NB4 (cell line): ENCODE measurements around the gene TM4SF18.

Source experiments
- DNase-seq: peaks from one replicate; pipeline ENCODE4 v3.0.0; 2010; ENCODE audit warnings: low read depth
- H3K4me3 ChIP-seq: one replicate; pipeline ENCODE4 v1.5.1; 2011; ENCODE audit warnings: mild to moderate bottlenecking, low read depth, low read length, moderate library complexity
- MYC ChIP-seq: IDR thresholded peaks from 2 replicates; pipeline ENCODE4 v1.6.1; 2011; ENCODE audit warnings: low read depth, low read length
- POLR2A ChIP-seq: IDR thresholded peaks from 2 replicates; pipeline ENCODE4 v1.6.1; 2011; ENCODE audit warnings: mild to moderate bottlenecking; ENCODE audit not compliant: insufficient read length; ENCODE audit errors: extremely low read depth
- TF ChIP-seq, protein P1 (sequence below): IDR thresholded peaks from 2 replicates; pipeline ENCODE4 v1.6.1; 2011; ENCODE audit warnings: low read depth, low read length
- TF ChIP-seq, protein P2 (sequence below): IDR thresholded peaks from one replicate; pipeline ENCODE4 v1.5.1; 2012; ENCODE audit warnings: low read depth, low read length

TM4SF18 gene

DNA sequence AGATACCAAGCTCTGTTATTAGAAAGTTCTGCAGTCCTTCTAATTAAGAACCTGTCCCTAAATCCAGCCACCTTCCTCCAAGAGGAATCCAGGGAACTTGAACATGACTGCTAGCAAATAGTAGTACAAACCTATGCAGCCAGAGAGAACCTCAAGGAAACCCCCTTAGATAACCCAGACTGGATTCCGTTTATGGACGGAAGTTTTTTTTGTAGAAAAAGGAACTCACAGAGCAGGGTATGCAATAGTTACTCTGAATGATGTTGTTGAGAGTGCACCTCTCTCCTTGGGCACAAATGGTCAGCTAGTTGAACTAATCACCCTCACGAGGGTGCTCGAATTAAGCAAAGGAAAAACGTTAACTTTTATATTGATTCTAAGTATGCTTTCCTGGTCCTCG is 40.8 kb downstream of the TM4SF18 start:
- TF ChIP-seq, protein P1, sequence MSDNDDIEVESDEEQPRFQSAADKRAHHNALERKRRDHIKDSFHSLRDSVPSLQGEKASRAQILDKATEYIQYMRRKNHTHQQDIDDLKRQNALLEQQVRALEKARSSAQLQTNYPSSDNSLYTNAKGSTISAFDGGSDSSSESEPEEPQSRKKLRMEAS = no peak
- TF ChIP-seq POLR2A = no peak
- TF ChIP-seq MYC = no peak
- TF ChIP-seq, protein P2, sequence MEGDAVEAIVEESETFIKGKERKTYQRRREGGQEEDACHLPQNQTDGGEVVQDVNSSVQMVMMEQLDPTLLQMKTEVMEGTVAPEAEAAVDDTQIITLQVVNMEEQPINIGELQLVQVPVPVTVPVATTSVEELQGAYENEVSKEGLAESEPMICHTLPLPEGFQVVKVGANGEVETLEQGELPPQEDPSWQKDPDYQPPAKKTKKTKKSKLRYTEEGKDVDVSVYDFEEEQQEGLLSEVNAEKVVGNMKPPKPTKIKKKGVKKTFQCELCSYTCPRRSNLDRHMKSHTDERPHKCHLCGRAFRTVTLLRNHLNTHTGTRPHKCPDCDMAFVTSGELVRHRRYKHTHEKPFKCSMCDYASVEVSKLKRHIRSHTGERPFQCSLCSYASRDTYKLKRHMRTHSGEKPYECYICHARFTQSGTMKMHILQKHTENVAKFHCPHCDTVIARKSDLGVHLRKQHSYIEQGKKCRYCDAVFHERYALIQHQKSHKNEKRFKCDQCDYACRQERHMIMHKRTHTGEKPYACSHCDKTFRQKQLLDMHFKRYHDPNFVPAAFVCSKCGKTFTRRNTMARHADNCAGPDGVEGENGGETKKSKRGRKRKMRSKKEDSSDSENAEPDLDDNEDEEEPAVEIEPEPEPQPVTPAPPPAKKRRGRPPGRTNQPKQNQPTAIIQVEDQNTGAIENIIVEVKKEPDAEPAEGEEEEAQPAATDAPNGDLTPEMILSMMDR = no peak

DNA sequence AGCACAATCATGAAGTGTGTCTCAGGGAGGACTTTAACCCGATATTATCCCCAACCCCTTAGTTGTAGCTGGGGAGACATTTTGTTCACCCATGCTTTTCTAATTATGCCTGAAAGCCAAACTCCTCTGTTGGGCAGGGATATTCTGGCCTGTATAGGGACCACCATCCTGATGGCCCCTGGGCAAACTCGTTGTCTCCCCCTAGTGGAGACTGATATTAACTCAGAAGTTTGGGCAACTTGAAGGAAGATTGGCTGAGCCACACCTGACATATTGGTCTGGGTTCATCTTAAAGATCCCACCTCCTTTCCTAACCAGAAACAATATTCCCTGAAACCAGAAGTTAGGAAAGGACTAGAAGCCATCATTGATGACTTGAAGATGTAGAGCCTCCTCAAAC is 42.3 kb downstream of the TM4SF18 start:
- DNase-seq = peak; percentile 49
- TF ChIP-seq, protein P2 = peak; percentile 53
- no peak for TF ChIP-seq MYC
- H3K4me3 ChIP-seq = no peak overlapping the region

More for the DNA sequence above, 40.8 kb downstream of the TM4SF18 start:
- no peak for DNase-seq
- no peak overlapping the region for H3K4me3 ChIP-seq

DNA sequence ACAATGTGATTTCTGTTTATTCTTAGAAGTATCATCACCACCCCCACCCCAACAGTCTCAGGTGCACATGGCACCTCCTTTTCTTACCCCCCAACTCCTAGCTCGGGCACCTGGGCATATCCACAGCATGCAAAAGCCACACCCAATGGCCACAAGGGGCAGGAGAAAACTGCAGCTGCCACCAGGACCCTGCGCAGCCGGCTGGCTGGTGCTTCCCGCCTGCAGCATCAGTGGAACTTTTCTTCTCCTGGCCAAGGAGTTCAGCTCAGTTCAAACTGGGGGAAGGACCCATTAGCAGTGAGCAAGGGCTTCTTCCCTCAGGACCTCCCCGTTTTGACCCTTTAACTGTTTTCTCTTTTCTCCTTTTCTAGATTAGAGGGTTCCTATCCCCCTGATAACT is 44.8 kb downstream of the TM4SF18 start:
- no peak overlapping the region for H3K4me3 ChIP-seq
- TF ChIP-seq MYC (no peak), POLR2A (no peak)
- TF ChIP-seq, protein P1 = no peak
- TF ChIP-seq, protein P2 = no peak
- no peak for DNase-seq

DNA sequence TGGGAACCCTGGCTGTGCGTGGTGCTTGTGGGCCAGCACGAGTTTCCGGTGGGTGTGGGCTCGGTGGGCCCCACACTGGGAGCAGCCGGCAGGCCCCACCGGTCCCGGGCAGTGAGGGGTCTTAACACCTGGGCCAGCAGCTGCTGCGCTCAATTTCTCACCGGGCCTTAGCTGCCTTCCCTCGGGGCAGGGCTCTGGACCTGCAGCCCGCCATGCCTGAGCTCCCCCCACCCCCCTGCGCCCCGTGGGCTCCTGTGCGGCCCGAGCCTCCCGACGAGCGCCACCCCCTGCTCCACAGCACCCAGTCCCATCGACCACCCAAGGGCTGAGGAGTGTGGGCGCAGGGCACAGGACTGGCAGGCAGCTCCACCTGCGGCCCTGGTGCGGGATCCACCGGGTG is 49.4 kb downstream of the TM4SF18 start:
- TF ChIP-seq, protein P2 = no peak
- TF ChIP-seq POLR2A = no peak
- TF ChIP-seq MYC = no peak
- TF ChIP-seq, protein P1 = no peak
- no peak overlapping the region for H3K4me3 ChIP-seq
- no peak for DNase-seq

DNA sequence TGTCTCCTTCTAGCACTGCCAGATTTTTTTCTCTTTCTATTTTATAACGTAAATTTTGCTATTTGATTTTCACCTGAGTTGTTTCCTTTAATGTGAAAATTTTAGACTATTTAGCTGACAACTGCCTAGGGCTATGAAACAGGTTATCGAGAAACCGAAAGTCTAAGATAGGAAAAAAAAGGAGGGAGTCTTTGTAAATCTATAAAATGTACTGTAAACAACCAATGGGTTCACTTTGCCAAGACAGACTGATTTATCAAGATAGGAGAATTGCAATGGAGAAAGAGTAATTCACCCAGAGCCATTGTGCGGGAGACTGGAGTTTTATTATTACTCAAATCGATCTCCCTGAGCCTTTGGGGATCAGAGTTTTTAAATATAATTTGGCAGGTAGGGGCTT is 50.0 kb downstream of the TM4SF18 start:
- no peak overlapping the region for H3K4me3 ChIP-seq
- no peak for DNase-seq
- TF ChIP-seq, protein P2 = no peak
- TF ChIP-seq, protein P1 = no peak
- no peak for TF ChIP-seq POLR2A
- TF ChIP-seq MYC = no peak

DNA sequence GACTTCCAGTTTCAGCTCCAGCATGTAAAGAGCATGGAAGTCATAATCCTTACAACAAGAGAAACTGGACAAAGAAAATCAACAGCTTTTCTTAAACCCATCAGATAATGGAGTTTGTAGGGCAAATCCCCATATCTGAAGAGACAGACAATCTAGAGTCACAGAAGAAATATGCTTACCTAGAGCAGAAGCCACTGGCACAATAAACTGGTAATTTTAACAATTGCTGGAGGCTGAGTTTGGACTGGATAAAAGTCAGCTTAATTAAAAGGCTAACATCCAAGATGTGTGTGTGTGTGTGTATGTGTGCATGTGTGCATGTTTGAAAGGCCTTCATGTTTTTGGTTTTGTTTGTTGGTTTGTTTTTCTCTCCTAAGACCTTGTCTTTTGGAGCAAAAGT is 50.6 kb downstream of the TM4SF18 start:
- DNase-seq = no peak
- TF ChIP-seq MYC (no peak), POLR2A (no peak)
- TF ChIP-seq, protein P2 = no peak
- TF ChIP-seq, protein P1 = no peak
- H3K4me3 ChIP-seq = no peak overlapping the region
